HepG2 (cell line): Measurements from ENCODE around the gene CAPZA2. TPM values are rescaled to one million over a fixed set of nuclear protein-coding genes. Genes with fewer than 3 reads are reported as not detected.

Source experiments
- ATAC-seq: fragments of 200-7000 bp; cut with Tn5 transposase; 3 replicates; pipeline ENCODE4 v1.9.1; 2020; ENCODE audit warnings: mild to moderate bottlenecking, moderate library complexity
- BruUV-seq: library from RNA; stranded (reverse); fragments of 400-500 nt; replicated peaks from 2 replicates; lab custom pipeline; 2021; lab: Mats Ljungman, UMichigan
- CTCF ChIA-PET: fragments of 300-600 bp; formaldehyde crosslinking; extraction: SDS; loops from one replicate; lab custom pipeline; 2021; ENCODE audit warnings: low total read pairs, inconsistent platforms, low intra/inter-chr PET ratio; lab: Yijun Ruan, JAX
- POLR2A ChIA-PET: fragments of 350-600 bp; sonication (Branson Sonifier 250); formaldehyde crosslinking; loops from one replicate; lab custom pipeline; 2020; ENCODE audit warnings: antibody characterized with exemption, inconsistent platforms; lab: Yijun Ruan, JAX
- DNase-seq: peaks from one replicate; pipeline ENCODE4 v3.0.0-alpha.2; 2015; ENCODE audit warnings: low spot score
- FAIRE-seq: peaks from 3 replicates; lab custom pipeline; 2011; peaks lifted over from hg19 to GRCh38; lab: Jason Lieb, UNC
- H2AFZ ChIP-seq: one replicate; pipeline ENCODE4 v1.6.1; 2011; ENCODE audit warnings: low read length, inconsistent platforms
- H3K27ac ChIP-seq: fragments of 300-600 bp; 3 replicates; pipeline ENCODE4 v1.8.0; 2011; ENCODE audit warnings: mixed run types, mild to moderate bottlenecking, mixed read lengths, low read length, inconsistent platforms; ENCODE audit not compliant: insufficient read depth; ENCODE audit errors: extremely low read length
- H3K27me3 ChIP-seq, 2 experiments: fragments of 200-600 bp in 1 of 2; 2 replicates in 1 of 2; 3 replicates in 1 of 2; pipeline versions ENCODE4 v1.6.0 to v1.8.0; 2011; ENCODE audit warnings: low read length in 2 of 2, mild to moderate bottlenecking in 2 of 2, moderate library complexity in 2 of 2, inconsistent platforms in 1 of 2; ENCODE audit not compliant: insufficient read depth in 2 of 2, control insufficient read depth in 1 of 2
- H3K36me3 ChIP-seq, 2 experiments: fragments of 200-600 bp in 1 of 2; replicated peaks in 1 of 2; 2 replicates in 1 of 2; 3 replicates in 1 of 2; pipeline versions ENCODE4 v1.5.1 to v1.8.0; 2011; ENCODE audit warnings: low read length in 2 of 2, inconsistent platforms in 1 of 2; ENCODE audit not compliant: insufficient read depth in 2 of 2, control insufficient read depth in 1 of 2
- H3K4me1 ChIP-seq: 2 replicates; pipeline ENCODE4 v1.5.1; 2012; ENCODE audit warnings: low read length, inconsistent platforms; ENCODE audit not compliant: insufficient read depth
- H3K4me2 ChIP-seq: 2 replicates; pipeline ENCODE4 v1.6.0; 2011; ENCODE audit warnings: low read depth, low read length, inconsistent platforms
- H3K4me3 ChIP-seq, 3 experiments: fragments of 200-600 bp in 1 of 3; sonication (generic), shearing (Covaris generic) in 1 of 3; replicated peaks in 1 of 3; 2 replicates each; pipeline ENCODE4 v1.5.1; 2011 to 2016; ENCODE audit warnings: low read length in 3 of 3, inconsistent platforms in 2 of 3, low read depth in 2 of 3, mild to moderate bottlenecking in 2 of 3, control low read depth in 1 of 3, mixed read lengths in 1 of 3; ENCODE audit not compliant: insufficient read depth in 1 of 3
- H3K79me2 ChIP-seq: one replicate; pipeline ENCODE4 v1.6.1; 2011; ENCODE audit warnings: low read length, inconsistent platforms; ENCODE audit not compliant: insufficient read depth
- H3K9ac ChIP-seq: 2 replicates; pipeline ENCODE4 v1.6.0; 2011; ENCODE audit warnings: mild to moderate bottlenecking, low read depth, low read length, inconsistent platforms; ENCODE audit not compliant: insufficient read depth
- H3K9me3 ChIP-seq: 2 replicates; pipeline ENCODE4 v1.5.1; 2012; ENCODE audit warnings: mild to moderate bottlenecking, low read length
- H4K20me1 ChIP-seq: 2 replicates; pipeline ENCODE4 v1.6.0; 2011; ENCODE audit warnings: inconsistent platforms, mild to moderate bottlenecking, low read length, moderate library complexity; ENCODE audit not compliant: insufficient read depth
- AGO1 ChIP-seq: fragments of 200-400 bp; formaldehyde crosslinking; IDR thresholded peaks from 2 replicates; pipeline ENCODE4 v1.6.1; 2017; ENCODE audit warnings: mild to moderate bottlenecking, low read depth, low read length, moderate library complexity; ENCODE audit not compliant: poor library complexity, severe bottlenecking
- KDM5A ChIP-seq: fragments of 200-600 bp; sonication (generic); IDR thresholded peaks from 2 replicates; pipeline ENCODE4 v1.7.0; 2018; ENCODE audit warnings: antibody characterized with exemption, mild to moderate bottlenecking, low read length, borderline replicate concordance
- SRSF1 ChIP-seq: fragments of 200-400 bp; formaldehyde crosslinking; optimal IDR thresholded peaks from 2 replicates; pipeline ENCODE3; 2017; ENCODE audit warnings: mild to moderate bottlenecking, low read depth, low read length, moderate library complexity
- ZNF274 ChIP-seq: sonication (generic); formaldehyde crosslinking; IDR thresholded peaks from 2 replicates; pipeline ENCODE4 v1.5.1; 2020; ENCODE audit warnings: mild to moderate bottlenecking, missing genetic modification reagents
- WGBS: methylation state at CpG from one replicate; pipeline ENCODE4 v1.1.6; 2017; ENCODE audit warnings: low lambda C conversion rate; 5-methylcytosine and 5-hydroxymethylcytosine counted together
- in situ Hi-C: cut with HindIII; loops from 2 replicates; pipeline ENCODE4 v1.10.0; 2017; ENCODE audit warnings: low pct_unique_long_range_greater_than_20kb; ENCODE audit not compliant: extremely low pct_ligation_motif_present
- intact Hi-C: fragments of 100-400 bp; cut with micrococcal nuclease; formaldehyde crosslinking; loops from one replicate; pipeline ENCODE4 v1.10.0; 2022; ENCODE audit not compliant: unreplicated experiment
- polyA plus RNA-seq, 8 experiments: library from polyadenylated mRNA; depleted of rRNA in 3 of 8; stranded (reverse) in 7 of 8; unstranded in 1 of 8; fragments of >200 nt; fragmentation: Illumina TruSeq in 4 of 8; extraction: Trizol in 4 of 8; gene quantifications; 2 replicates each; pipeline versions ENCODE4 v1.2.1 to v1.2.3, GENCODE V29; 2011 to 2016; ENCODE audit warnings: low read depth in 4 of 8, missing spikeins in 1 of 8, mixed read lengths in 1 of 8; ENCODE audit not compliant: insufficient read depth in 1 of 8
- total RNA-seq, 5 experiments: library from RNA; depleted of rRNA; stranded (reverse); fragments of >200 nt; fragmentation: Illumina TruSeq; extraction: Trizol; gene quantifications; 2 replicates each; pipeline ENCODE4 v1.2.3, GENCODE V29; 2016; ENCODE audit warnings: low read depth in 1 of 5
- TF ChIP-seq, protein P1 (sequence below): sonication (generic); formaldehyde crosslinking; IDR thresholded peaks from 2 replicates; pipeline ENCODE4 v1.4.0; 2020; ENCODE audit warnings: missing genetic modification reagents
- TF ChIP-seq, protein P2 (sequence below): IDR thresholded peaks from 2 replicates; pipeline ENCODE4 v1.6.1; 2016; ENCODE audit warnings: missing compliant biosample characterization, missing genetic modification reagents, borderline replicate concordance

The CAPZA2 gene
- total and polyA plus RNA-seq, 2 of the 13 experiments (the other 11 are each of a cell fraction or from before 2014, with no cell fraction given): 38.4 to 199 TPM

DNA sequence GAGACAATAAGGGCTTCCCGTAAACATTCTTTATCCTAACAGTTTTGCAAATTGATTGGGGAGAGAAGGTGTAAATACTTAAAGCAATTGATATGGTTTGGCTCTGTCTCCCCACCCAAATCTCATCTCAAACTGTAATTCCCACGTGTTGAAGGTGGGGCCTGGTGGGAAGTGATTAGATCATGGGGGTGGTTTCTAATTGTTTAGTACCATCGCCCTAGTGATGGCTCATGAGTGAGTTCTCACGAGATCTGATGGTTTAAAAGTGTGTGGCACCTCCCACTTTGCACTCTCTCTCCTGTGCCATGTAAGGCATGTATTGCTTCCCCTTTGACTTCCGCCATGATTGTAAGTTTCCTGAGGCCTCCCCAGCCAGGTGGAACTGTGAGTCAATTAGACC lies 22.1 kb upstream of the CAPZA2 start:
- ChIA-PET POLR2A (no interaction called here), CTCF (no interaction called here)
- WGBS: 72% methylated on average over 4 of the region's 5 CpGs
- no peak overlapping the region for H3K9ac ChIP-seq
- no peaks in the 10 kb centered on the region for H3K79me2 ChIP-seq
- no peak overlapping the region for H2AFZ ChIP-seq
- H3K36me3 ChIP-seq: peaks cover 2 to 5% of the 10 kb centered on the region in 2 experiments; a peak in 2 of 5 replicates
- H3K27ac ChIP-seq: no peak overlapping the region
- no peak for DNase-seq
- TF ChIP-seq KDM5A (no peak), AGO1 (no peak), SRSF1 (no peak)
- TF ChIP-seq, protein P1, sequence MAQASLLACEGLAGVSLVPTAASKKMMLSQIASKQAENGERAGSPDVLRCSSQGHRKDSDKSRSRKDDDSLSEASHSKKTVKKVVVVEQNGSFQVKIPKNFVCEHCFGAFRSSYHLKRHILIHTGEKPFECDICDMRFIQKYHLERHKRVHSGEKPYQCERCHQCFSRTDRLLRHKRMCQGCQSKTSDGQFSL (CRISPR knock-in tag): no peak
- TF ChIP-seq, protein P2, sequence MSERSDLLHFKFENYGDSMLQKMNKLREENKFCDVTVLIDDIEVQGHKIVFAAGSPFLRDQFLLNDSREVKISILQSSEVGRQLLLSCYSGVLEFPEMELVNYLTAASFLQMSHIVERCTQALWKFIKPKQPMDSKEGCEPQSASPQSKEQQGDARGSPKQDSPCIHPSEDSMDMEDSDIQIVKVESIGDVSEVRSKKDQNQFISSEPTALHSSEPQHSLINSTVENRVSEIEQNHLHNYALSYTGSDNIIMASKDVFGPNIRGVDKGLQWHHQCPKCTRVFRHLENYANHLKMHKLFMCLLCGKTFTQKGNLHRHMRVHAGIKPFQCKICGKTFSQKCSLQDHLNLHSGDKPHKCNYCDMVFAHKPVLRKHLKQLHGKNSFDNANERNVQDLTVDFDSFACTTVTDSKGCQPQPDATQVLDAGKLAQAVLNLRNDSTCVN (CRISPR knock-in tag): no peak
- no peak for ATAC-seq
- H4K20me1 ChIP-seq: no peaks in the 10 kb centered on the region
- no peaks in the 10 kb centered on the region for H3K9me3 ChIP-seq
- no peak overlapping the region for H3K4me2 ChIP-seq
- no peak overlapping the region for H3K4me3 ChIP-seq
- no peak for FAIRE-seq
- H3K27me3 ChIP-seq: no peaks in the 10 kb centered on the region
- BruUV-seq: no TSS peak
- peaks cover 3% of the 10 kb centered on the region for H3K4me1 ChIP-seq
- in situ Hi-C loops: no loop called here
- intact Hi-C loops: no loop called here

DNA sequence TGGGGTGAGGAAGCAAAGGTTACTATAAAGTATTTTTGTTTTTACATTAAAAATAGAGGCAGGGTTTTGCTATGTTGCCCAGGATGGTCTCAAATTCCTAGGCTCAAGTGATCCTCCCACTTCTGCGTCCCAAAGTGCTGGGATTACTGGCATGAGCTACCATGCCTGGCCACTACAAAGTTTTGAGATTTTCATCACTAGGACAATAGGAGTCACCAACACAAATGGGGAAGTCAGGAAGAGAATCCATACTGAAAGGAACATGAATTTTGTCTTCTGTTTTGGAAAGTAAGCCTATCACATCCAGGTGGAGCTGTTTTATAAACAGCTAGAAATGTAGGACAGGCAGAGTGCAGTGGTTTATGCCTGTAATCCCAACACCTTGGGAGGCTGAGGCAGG lies 20.0 kb upstream of the CAPZA2 start:
- Histone ChIP-seq H2AFZ (no peak overlapping the region), H3K9ac (no peak overlapping the region), H3K9me3 (no peaks in the 10 kb centered on the region), H3K27ac (no peak overlapping the region), H3K4me1 (no peaks in the 10 kb centered on the region), H3K4me2 (no peak overlapping the region), H3K79me2 (no peaks in the 10 kb centered on the region), H3K4me3 (no peak overlapping the region), H3K36me3 (peaks cover 2 to 3% of the 10 kb centered on the region in 2 experiments; a peak in 2 of 5 replicates), H3K27me3 (no peaks in the 10 kb centered on the region), H4K20me1 (no peaks in the 10 kb centered on the region)
- 100% methylated on average over 1 of the region's 1 CpG for WGBS
- intact Hi-C loops: no loop called here
- in situ Hi-C loops: no loop called here
- ChIA-PET CTCF (no interaction called here), POLR2A (no interaction called here)
- TF ChIP-seq ZNF274 (CRISPR knock-in tag): no peak
- no peak for ATAC-seq
- no TSS peak for BruUV-seq
- no peak for FAIRE-seq
- DNase-seq: no peak
